ENCODE results near the gene POC1B.

The POC1B gene

DNA sequence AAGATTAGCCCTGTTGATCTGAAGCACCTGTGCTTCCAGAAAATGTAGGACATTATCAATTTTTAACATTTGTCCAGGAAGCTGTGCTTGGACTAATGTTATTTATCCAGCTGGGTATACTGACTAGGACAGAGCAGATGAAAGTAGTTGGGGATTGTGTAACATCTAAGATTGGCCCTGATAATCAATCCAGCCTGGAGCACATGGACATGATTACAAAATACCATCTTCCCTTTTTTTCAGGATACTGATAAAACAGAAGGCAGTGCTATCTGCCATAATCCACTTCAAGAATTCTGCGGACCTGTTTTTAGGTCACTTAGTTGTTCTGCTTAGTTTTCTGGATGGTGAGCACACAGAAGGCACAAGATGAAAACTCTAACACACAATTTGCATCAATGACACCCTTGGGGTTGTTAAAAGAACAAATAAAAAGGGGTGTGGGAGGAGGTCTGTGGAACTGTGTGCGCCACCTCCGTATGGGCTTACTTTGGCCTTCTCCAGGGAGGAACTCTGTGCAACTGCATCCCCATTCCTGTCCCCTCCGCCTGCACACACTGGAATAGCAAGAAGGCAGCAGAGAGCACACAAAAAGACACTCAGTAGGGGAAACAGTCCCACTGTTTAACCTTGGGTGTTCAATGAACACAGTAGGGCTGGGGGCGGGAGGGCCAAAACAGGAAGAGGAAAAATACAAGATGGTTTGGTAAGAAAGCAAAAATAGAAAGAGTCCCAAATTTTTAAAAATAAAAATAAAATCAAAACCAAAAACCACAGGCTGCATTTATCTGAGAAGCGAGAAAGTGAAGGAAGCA lies 142.4 kb downstream of the POC1B start:
- no peak for DNase-seq

DNA sequence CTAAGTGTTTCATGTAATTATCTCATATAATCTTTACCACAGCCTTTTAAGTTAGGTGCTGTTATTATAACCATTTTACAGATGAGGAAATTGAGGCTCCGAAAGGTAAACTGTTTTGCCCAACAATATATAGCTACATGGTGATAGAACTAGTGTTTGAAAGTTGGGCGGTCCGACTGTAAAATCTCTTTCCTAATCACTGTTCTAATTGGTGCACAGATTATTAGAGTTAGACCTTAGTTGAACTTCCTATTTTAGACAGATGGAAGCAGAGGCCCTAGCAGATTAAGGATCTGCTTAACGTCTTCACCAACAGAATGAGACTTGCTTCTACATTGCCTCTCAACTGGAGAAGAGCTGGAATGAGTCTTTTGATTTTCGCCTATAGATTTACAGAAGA lies 143.5 kb downstream of the POC1B start:
- DNase-seq: no peak

DNA sequence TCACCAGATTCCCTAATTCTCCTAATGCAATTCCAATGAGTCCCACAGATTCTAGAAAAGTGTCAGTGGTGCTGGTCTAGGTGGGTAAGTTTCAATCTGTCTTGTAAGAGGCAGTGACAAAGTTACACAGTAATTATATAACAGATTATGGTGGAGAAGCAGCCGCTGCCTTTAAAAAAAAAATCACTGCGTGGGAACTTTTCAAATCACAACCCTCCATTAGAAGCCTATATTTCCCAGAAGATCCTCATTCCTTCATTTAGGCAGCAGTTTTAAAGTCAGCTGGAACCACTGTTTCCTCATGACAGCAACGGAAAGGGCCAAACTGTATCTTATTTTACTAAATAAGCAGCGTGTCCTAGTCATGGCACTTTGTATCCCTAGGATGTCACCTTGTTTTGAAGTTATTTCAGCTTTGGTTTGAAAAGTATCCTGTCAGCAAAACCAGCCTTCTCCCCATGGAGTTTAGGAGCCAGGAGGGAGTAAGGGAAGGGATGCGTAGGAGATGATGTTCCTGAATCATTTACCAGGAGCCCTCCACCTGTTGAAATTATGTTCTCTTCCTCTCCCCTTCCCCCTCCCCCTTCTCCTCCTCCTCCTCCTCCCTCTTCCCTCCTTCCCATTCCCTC lies 145.9 kb downstream of the POC1B start:
- no peak for DNase-seq

DNA sequence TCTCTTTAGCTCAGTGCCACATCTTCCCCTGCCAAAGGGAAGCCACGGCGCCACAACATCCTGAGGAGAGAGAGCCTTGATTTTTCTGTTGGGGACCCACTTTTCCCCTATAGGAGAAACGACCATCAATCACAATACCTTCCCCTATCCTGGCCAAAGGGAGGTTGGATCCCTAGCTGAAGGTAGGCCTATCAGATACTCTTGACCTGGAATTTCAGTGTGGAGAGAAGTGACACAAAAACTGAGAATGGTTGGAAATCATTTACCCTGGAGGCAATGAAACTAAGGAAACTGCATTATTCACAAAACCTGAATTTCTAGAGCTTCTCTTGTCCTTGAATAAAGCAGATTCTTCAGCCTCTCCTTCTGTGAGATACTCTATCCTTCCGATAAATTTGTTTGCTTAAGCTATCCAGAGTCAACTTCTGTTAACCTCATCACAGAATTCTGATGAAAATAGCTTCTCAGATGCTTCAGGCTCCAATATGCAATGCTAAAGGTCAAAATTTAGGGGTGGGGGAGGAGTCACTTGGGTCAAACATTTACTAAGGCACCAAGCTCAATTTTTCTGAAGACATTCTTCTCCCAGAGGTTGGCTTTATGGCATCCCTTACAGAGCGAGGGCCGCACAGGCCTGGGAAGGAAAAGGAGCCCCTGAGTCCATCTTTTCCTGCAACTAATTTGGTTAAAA lies 146.6 kb downstream of the POC1B start:
- DNase-seq: no peak

DNA sequence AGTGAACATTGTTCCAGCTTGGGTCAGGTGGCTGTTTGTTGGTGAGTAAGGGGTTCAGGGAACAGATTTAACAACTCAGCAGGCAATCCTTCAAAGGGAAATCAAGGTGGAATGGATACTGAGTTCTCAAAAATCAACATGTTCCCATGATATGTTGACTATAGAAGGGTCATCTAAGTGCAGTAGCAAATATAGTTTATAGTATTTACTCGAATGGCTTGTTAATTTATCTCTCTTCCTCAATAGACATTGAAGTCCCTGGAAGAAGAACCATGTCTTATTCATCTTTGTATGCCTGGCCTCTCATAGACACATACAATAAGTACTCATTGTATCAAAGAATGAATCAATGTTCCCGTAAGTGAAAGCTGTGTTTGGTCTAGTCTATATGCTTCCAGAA lies 149.0 kb downstream of the POC1B start:
- no peak for DNase-seq

DNA sequence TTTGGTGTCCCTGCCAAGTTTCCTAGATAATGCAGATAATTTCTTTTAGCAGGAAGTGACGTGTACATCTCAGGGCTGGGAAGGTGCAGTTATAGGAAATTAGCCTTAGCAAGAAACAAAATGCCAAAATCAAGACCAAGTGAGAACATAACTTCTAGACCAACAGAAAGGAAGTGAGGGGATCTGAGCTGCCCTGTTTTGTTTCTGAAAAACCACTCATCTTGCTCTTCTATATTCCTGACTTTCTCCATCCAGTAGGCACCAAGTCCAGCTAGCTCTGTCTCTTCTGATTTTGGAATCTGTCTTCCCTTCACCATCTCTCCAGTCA lies 149.7 kb downstream of the POC1B start:
- DNase-seq: no peak

DNA sequence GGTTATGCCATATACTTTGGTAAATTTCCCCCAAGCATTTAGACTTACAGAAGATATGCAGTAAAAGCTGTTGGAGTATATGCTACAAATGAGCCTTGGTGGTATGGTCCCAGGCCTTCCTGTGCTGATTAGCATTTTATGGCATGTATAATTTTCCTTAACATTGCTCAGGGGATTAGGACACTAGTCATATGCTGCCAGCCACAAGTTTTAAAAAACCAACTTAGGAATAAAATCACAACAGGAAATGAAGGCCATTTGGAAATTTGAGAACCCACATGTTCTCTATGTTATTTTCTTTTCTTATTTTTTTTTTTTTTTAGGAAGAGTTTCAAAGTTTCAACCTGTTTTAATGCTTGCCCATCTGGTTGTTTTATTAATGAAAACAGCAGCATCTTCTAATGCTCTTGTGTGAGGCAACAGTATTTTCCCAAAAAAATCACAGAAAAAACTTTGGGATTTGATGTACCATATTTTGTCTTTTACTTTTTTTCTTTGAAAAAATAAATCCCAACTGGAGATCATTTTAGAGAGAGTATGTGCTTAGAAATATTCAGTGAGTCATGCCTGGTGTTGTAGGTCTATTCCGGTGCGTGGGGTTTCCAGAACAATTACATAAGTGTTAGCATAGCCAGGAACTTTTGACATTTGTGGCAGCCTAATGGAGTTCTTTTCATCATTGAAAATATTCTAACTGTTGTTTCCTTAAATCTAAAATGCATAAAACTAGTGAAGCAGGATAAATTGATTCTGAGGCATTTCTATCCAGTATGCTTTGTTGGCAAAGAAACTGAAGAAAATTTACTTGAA lies 151.9 kb downstream of the POC1B start:
- no peak for DNase-seq

DNA sequence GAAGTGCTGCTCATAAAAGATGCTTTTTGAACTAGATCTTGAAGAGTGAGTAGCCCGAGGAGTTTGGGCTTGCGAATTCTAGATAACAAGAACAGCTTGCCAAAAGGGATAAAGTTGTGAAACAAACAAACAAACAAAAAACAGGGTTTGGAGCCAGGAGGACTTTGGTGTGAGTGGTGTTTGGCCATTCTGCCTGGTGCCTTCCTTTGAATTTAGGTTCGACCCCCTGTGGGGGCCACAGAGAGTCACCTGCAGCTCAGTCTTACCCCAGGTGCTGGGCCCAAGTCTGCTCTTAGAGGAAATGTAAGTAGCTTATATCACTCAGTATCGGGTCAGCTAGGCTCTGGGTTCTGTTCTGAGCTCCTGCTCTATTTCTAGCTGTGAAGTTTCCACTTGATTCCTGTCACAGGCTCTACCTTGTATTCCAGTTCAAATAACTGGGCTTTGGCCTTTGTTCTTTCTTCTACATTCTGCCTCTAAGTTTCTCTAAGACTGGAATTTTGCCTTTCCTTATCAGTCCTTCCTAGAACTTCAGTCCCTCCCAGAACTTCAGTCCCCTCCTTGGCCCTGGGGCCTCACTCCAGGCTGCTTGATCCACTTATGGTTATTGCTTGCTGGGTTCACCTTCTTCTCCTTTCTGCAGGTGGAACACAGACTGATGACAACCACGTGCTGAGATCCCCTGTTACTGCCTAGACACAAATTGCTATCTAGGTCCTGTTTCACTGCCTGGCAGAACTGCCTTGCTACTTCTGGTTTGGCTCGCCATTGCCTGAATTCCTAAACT lies 153.1 kb downstream of the POC1B start:
- DNase-seq: no peak

DNA sequence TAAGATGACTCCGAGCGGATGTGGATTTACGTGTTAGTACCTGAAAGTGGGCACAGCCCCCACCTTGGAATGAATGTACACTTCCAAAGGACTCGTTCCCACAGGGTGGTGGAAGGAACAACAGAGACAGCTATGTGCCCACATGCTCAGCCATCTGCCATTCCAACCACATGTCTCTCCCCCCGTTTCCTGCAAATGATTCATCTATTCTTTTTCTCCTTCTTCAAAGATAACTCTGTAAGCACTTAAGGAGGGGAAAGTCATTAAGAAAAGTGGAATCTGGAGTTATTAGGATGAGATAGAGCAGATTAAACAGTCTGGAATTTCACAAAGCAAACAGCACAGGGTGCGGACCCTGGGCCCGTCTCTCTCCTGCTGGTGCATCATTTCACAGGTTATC lies 155.0 kb downstream of the POC1B start:
- DNase-seq: no peak

DNA sequence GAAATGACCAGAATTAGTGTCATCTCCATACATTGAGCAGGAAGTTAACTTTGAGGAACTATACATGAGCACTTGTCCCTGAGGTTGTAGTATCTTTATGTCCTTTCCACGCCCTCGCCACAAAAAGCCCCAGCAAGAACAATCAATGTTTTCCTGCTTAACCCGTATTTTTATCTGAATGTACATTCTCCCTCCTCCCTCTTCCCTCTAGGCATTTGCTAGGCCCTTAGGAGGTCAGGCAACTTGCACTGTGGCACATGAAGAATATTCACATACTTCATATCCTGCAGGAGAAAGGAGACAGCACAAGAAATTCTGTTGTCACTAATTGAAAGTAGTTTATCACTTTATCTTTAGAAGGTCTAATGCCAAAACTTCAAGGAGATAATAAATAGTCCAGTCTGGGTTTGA lies 155.4 kb downstream of the POC1B start:
- DNase-seq: no peak

Measured in CD4-positive, alpha-beta T cell treated with Interleukin-4 for 1 hour (primary cell).